Skeletal muscle cell (primary cell): Measurements from ENCODE around the gene ZMPSTE24.

Source experiments
- DNase-seq: peaks from one replicate; pipeline ENCODE4 v3.0.0-alpha.2; 2010; ENCODE audit warnings: low read depth
- H3K4me3 ChIP-seq: 2 replicates; pipeline ENCODE4 v1.5.1; 2011; ENCODE audit warnings: low read depth, mild to moderate bottlenecking, control low read depth, low read length, moderate library complexity

The ZMPSTE24 gene

GRCh38 chr1:40256401-40257084, 1.5 kb upstream of the ZMPSTE24 start:
- peak overlapping the region; percentile 95 for H3K4me3 ChIP-seq
- no peak for DNase-seq

DNA sequence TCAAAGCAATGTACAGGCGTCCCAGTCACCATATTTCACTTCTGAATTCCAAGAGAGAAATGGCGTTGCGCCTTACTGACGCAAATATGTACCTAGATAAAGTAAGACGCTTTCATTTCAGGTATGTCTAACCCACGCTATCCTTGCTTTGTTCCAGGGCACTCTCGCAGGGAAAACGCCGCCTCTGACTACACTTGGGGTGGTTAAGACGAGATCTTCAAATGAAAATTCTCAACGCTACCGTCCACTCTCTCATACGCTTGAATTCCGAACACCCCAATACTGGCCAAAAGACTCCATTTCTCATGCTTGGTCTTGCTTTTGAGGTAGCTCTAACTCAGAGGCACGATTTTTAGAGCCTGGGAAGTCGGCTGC, 736 bp upstream of the ZMPSTE24 start:
- peak overlapping the region; percentile 95 for H3K4me3 ChIP-seq
- no peak for DNase-seq

DNA sequence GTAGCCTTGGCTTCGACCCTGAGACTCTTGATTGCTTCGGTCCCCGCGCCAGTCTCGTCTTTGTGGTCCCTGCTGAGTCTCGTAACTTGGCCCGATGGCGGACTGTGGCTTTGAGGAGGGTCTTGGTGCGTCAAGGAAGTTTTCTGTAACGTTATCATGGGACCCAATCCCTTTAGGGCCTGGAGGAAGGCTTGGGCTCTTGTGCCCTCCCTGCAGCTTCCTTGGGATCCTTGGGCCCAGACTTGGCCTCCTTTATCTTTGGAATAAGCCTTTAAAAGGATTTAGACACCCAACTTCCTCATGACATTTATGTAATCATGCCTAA, 371 bp downstream of the ZMPSTE24 start:
- DNase-seq: no peak
- H3K4me3 ChIP-seq: peak overlapping the region; percentile 95

GRCh38 chr1:40264354-40264781, 6.3 kb downstream of the ZMPSTE24 start:
- no peak for DNase-seq
- H3K4me3 ChIP-seq: no peak overlapping the region

- DNase-seq: no peak
- no peak overlapping the region for H3K4me3 ChIP-seq
These were observed 7.3 kb downstream of the ZMPSTE24 start for GRCh38 chr1:40265298-40265697.

DNA sequence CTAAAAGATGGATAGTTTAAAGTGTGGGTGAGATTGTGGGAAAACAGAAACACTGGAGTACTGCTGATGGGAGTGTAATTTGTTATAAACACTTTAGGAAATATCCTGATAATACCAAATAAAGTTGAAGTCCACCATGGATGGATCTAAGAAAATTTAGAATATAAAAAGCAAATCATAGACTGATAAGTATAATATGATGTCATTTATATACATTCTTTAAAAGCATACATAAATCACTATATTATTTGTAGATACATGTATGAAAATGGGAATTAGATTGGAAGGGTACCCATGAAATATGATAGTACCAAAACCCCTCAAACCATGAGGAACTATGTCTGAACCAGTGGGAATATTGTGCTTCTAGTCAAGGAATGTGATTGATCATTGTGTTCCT, 7.9 kb downstream of the ZMPSTE24 start:
- no peak for DNase-seq
- H3K4me3 ChIP-seq: no peak overlapping the region

GRCh38 chr1:40266786-40267535, 8.9 kb downstream of the ZMPSTE24 start:
- no peak overlapping the region for H3K4me3 ChIP-seq
- no peak for DNase-seq

GRCh38 chr1:40267767-40268187, 9.7 kb downstream of the ZMPSTE24 start:
- DNase-seq: peak; percentile 89
- H3K4me3 ChIP-seq: no peak overlapping the region

GRCh38 chr1:40268211-40268610, 10.2 kb downstream of the ZMPSTE24 start:
- DNase-seq: no peak

GRCh38 chr1:40270152-40270834, 12.3 kb downstream of the ZMPSTE24 start:
- H3K4me3 ChIP-seq: no peak overlapping the region
- DNase-seq: no peak

More at GRCh38 chr1:40268211-40268610, 10.2 kb downstream of the ZMPSTE24 start:
- H3K4me3 ChIP-seq: no peak overlapping the region

DNA sequence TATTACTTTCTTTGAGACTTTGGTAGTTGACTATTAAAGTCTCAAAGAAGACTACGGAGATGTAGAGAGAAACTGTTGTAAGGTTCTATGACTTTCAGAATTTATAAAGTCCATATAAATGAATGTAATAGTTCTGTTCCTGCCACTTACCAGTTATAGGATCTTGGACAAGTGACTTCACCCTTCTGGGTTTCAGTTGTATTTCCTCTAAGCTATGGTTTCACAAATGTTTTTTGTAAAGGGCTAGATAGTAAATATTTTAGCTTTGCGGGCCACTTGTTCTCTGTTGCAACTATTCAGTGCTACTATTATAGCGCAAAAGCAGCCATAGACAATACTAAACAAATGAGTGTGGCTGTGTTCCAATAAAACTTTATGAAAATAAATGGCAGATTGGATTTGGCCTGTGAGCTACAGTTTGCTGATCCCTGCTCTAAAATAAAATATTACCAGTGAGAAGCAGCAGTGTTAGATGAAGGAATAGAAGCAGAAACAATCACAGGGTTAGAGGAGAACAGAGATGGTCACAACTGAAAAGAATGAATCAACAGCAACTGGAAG, 14.7 kb downstream of the ZMPSTE24 start:
- no peak overlapping the region for H3K4me3 ChIP-seq
- DNase-seq: no peak

DNA sequence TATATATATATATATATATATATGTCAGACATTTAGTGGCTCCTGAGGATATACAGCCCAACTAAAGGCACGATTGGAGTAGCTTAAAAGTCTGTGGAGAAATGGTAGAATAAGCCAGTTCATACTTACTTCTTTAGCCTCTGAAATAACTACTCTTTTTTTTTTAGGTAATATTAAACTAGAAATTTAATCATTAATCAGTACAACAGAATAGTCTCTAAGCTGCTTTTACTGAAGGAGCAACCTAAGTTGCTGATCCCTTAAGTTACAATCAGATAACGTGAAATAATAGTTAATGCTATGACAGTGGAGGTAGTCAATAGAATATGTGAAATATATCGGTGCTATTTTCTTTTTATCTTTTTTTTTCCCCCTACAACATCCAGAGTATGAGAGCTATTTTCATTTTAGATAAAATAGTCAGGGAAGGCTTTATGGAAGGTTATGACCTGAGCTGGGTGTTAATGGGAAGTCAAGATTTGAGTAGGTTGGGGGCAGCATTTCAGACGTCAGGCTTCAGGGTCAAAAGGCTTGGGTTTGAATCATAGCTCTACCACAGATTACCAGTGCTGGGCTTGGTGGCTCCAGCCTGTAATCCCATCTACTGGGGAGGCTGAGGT, 15.6 kb downstream of the ZMPSTE24 start:
- H3K4me3 ChIP-seq: no peak overlapping the region
- DNase-seq: no peak

- DNase-seq: no peak
- no peak overlapping the region for H3K4me3 ChIP-seq
These were observed 16.3 kb downstream of the ZMPSTE24 start for GRCh38 chr1:40274331-40274730.

DNA sequence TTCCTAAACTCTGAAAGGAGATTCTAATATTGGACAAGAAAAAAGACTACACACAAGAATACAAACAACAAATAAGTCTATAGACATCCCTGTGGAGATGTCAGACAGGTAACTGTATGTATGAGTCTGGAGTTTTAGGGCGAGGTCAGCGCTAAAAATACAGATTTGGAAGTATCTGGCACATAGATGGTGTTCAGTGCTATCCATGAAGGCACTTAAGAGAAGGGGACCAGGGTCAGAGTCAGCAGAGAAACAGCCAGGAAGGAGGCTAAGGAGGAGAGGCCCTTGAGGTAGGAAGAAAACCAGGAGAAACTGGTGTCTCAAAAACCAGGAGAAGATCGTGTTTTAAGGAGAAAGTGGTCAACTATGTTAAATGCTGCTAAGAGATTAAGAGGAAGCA, 18.1 kb downstream of the ZMPSTE24 start:
- DNase-seq: no peak
- no peak overlapping the region for H3K4me3 ChIP-seq

GRCh38 chr1:40281853-40282252, 23.8 kb downstream of the ZMPSTE24 start:
- DNase-seq: no peak
- no peak overlapping the region for H3K4me3 ChIP-seq

DNA sequence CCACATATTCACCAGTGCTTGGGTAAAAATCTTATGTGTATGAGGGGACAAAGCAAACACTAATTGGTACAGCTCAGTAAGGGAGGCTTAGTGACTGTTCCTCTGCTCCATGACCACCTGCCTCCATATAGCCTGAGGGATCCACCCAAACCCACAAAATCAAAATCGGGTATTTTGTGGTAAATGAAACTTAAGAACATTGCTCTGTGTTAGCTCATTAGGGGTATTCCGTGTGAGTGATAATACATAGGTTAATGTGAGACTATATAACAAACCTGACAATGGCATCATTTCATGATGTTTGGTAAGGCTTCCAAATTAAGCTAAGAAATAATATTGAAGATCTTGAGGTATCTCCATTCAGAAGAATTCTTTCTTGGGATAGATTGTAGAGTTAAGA, 33.3 kb downstream of the ZMPSTE24 start:
- H3K4me3 ChIP-seq: no peak overlapping the region
- no peak for DNase-seq

- no peak for DNase-seq
- H3K4me3 ChIP-seq: no peak overlapping the region
These were observed 41.6 kb downstream of the ZMPSTE24 start for GRCh38 chr1:40299366-40300248.

- no peak for DNase-seq
- H3K4me3 ChIP-seq: no peak overlapping the region
These were observed 42.2 kb downstream of the ZMPSTE24 start for GRCh38 chr1:40300249-40300567.

GRCh38 chr1:40300651-40301050, 42.6 kb downstream of the ZMPSTE24 start:
- DNase-seq: no peak

More at GRCh38 chr1:40300651-40301050, 42.6 kb downstream of the ZMPSTE24 start:
- no peak overlapping the region for H3K4me3 ChIP-seq
